ENCODE data around the gene FBXO8.

FBXO8 gene

DNA sequence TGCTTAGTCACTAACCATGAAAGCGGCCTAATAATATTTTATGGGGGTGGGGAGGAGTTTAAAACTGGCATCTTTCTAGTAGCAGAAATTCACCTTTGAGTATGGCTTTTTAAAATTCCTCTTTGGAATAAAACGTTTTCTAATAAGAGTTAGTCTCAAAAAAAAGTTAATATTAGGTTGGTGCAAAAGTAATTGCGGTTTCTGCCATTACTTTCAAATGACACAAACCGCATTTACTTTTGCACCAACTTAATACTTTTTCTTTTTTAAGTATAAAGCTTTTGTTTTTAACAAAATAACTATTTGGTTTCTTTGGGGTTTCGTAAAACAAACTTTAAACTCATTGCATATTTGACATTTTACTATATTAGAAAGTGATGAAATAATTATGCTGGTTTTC, 68.4 kb downstream of the FBXO8 start:
- DNase-seq: no peak
- Histone ChIP-seq H3K27me3 (replicated peaks) (peaks cover 87% of the 10 kb centered on the region), H3K4me3 (ENCODE audit: low read depth, low read length) (no peak overlapping the region), H3K36me3 (replicated peaks) (no peaks in the 10 kb centered on the region), H3K27ac (no peak overlapping the region)
- TF ChIP-seq, protein P1, sequence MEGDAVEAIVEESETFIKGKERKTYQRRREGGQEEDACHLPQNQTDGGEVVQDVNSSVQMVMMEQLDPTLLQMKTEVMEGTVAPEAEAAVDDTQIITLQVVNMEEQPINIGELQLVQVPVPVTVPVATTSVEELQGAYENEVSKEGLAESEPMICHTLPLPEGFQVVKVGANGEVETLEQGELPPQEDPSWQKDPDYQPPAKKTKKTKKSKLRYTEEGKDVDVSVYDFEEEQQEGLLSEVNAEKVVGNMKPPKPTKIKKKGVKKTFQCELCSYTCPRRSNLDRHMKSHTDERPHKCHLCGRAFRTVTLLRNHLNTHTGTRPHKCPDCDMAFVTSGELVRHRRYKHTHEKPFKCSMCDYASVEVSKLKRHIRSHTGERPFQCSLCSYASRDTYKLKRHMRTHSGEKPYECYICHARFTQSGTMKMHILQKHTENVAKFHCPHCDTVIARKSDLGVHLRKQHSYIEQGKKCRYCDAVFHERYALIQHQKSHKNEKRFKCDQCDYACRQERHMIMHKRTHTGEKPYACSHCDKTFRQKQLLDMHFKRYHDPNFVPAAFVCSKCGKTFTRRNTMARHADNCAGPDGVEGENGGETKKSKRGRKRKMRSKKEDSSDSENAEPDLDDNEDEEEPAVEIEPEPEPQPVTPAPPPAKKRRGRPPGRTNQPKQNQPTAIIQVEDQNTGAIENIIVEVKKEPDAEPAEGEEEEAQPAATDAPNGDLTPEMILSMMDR (IDR thresholded peaks at IDR 0.05; ENCODE audit: low read depth, low read length, missing control alignments): no peak
- in situ Hi-C loops (cut with HindIII; ENCODE audit: low pct_ligation_motif_present, low sequenced_read_pairs): no loop called here

DNA sequence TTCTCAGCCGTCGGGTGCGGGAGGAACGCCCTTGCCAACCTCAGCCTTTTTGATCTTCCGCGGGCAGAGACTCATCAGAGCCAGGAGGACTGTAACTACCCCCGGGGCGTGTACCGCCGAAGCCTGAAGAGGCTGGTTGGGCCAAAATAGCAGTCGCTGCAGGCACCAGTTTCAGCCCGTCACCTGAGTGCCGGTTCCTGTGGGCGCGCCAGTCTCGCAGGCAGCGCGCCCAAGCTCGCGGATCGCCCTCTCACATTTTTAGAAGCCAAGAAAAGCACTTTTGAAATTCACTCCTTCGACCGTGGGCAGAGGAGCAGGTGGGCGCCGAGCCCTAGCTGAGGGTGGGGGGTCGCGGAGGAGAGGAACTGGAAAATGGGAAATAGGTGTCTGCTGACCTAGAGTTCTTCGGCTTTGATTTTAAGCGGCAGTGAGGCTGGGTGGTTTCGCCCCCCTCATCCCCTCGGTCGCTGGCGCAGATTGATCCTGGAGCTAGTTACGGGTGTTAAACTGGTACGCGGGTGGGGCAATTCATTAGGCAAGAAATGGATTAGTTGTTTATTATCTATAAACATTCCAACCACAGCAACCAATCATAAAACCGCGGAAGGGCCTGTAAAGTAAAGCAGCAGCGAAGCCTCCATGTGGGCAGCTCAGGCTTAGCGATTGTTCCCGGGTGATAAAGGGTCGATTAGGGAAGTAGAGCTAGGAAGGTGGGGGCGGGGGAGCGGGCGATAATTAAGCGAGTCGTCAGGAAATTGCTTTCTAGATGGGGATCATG, 69.2 kb downstream of the FBXO8 start:
- TF ChIP-seq, protein P1 (IDR thresholded peaks at IDR 0.05; ENCODE audit: low read depth, low read length, missing control alignments): no peak
- in situ Hi-C loops (cut with HindIII; ENCODE audit: low pct_ligation_motif_present, low sequenced_read_pairs): no loop called here
- Histone ChIP-seq H3K27ac (no peak overlapping the region), H3K36me3 (replicated peaks) (no peaks in the 10 kb centered on the region), H3K4me3 (ENCODE audit: low read depth, low read length) (no peak overlapping the region), H3K27me3 (replicated peaks) (peaks cover 84% of the 10 kb centered on the region)
- no peak for DNase-seq

DNA sequence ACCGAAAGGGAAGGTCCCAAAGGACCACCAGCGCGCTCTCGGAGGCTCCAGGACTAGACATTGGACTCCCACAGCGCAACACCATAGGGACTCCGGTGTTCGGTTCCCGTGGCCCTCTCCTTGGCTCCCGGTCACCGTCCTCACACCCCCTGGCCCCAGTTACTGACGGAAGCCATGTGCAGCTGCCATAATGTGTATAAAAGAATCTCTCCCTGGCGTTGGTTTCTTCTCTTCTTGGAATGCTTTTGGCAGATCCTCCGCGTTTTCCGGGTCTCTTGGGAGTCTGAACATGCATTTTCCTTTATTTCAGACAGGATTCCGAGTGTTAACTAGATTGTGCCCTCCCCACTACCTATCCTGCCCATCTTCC, 69.8 kb downstream of the FBXO8 start:
- in situ Hi-C loops (cut with HindIII; ENCODE audit: low pct_ligation_motif_present, low sequenced_read_pairs): no loop called here
- DNase-seq: no peak
- Histone ChIP-seq H3K36me3 (replicated peaks) (no peaks in the 10 kb centered on the region), H3K27ac (no peak overlapping the region), H3K27me3 (replicated peaks) (peaks cover 85% of the 10 kb centered on the region), H3K4me3 (ENCODE audit: low read depth, low read length) (no peak overlapping the region)
- TF ChIP-seq, protein P1 (IDR thresholded peaks at IDR 0.05; ENCODE audit: low read depth, low read length, missing control alignments): no peak

DNA sequence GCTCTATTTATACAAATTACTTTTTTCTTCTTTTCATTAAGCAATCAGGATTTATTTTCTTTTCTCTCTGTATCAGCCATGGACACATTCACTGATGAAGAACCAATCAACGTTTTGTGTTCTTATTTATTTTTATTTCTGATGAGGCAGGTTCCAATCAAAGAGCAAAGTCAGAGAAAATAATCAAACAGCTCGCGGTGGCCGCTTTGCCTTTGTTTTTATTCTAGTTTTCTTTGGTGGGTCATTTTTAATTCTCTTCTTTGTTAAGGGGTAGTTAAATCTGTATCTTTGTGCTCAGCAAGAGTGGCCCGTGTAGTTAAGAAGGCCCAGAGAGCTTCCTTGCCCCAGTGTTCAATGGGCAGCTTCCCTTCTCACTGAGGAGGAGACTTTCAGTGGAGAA, 71.4 kb downstream of the FBXO8 start:
- Histone ChIP-seq H3K27me3 (replicated peaks) (peaks cover 71% of the 10 kb centered on the region), H3K27ac (no peak overlapping the region), H3K36me3 (replicated peaks) (no peaks in the 10 kb centered on the region), H3K4me3 (ENCODE audit: low read depth, low read length) (no peak overlapping the region)
- DNase-seq: no peak
- in situ Hi-C loops (cut with HindIII; ENCODE audit: low pct_ligation_motif_present, low sequenced_read_pairs): no loop called here
- TF ChIP-seq, protein P1 (IDR thresholded peaks at IDR 0.05; ENCODE audit: low read depth, low read length, missing control alignments): no peak

DNA sequence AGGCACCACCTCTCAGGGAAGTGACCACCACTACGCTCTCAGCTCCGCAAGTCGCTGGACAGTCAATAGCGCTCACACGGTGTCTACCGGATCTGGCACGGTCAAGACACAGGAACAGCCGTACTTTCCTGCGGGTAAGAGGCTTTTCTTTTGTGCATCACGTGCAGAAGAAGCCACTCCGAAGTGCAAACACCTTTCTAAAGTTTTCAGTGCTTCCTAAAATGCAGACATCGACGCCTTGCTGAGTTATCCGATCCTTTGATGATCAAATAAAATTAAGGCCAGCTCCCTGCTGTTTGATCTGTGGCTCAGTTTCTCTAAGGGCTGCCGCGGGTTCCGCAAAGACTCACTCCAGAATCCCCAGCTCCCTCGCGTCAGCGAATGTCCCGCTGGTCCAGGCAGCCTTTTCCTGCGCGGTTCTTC, 71.8 kb downstream of the FBXO8 start:
- TF ChIP-seq, protein P1 (IDR thresholded peaks at IDR 0.05; ENCODE audit: low read depth, low read length, missing control alignments): no peak
- in situ Hi-C loops (cut with HindIII; ENCODE audit: low pct_ligation_motif_present, low sequenced_read_pairs): no loop called here
- DNase-seq: no peak
- peaks cover 66% of the 10 kb centered on the region for H3K27me3 ChIP-seq (replicated peaks)
- H3K27ac ChIP-seq: no peak overlapping the region
- no peak overlapping the region for H3K4me3 ChIP-seq (ENCODE audit: low read depth, low read length)
- H3K36me3 ChIP-seq (replicated peaks): no peaks in the 10 kb centered on the region

Measured in brain microvascular endothelial cell (primary cell).